ENCODE results near the gene ARMH1. TPM values are rescaled to one million over a fixed set of nuclear protein-coding genes. Genes with fewer than 3 reads are reported as not detected.
"Not testable (repeated sequence)": the region's sequence is repeated elsewhere in the genome, so short reads cannot be mapped to it uniquely, and the experiment has no call there.

ARMH1 gene
- total and polyA plus RNA-seq, 8 donors, result 0.42 to 10.7 (median 1.7) TPM

- H3K9me3 ChIP-seq, result no peaks in the 10 kb centered on the region
- no peak for FAIRE-seq
- no peaks in the 10 kb centered on the region for H3K36me3 ChIP-seq
- intact Hi-C loops (cut with DNase I), result no loop called here
- DNase-seq, result no peak
- no peaks in the 10 kb centered on the region for H3K27me3 ChIP-seq
- 89 to 98% methylated on average over 1 of the region's 1 CpG for WGBS, 2 donors
- no peak for ATAC-seq
- H3K4me1 ChIP-seq, result peaks cover 0 to 8% (median 5%) of the 10 kb centered on the region in 3 donors
- no peak overlapping the region for H3K27ac ChIP-seq
- TF ChIP-seq, protein P1, sequence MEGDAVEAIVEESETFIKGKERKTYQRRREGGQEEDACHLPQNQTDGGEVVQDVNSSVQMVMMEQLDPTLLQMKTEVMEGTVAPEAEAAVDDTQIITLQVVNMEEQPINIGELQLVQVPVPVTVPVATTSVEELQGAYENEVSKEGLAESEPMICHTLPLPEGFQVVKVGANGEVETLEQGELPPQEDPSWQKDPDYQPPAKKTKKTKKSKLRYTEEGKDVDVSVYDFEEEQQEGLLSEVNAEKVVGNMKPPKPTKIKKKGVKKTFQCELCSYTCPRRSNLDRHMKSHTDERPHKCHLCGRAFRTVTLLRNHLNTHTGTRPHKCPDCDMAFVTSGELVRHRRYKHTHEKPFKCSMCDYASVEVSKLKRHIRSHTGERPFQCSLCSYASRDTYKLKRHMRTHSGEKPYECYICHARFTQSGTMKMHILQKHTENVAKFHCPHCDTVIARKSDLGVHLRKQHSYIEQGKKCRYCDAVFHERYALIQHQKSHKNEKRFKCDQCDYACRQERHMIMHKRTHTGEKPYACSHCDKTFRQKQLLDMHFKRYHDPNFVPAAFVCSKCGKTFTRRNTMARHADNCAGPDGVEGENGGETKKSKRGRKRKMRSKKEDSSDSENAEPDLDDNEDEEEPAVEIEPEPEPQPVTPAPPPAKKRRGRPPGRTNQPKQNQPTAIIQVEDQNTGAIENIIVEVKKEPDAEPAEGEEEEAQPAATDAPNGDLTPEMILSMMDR (IDR thresholded peaks at IDR 0.05), result no peak
- H3K4me3 ChIP-seq, result no peak overlapping the region
Observed at GRCh38 chr1:44735992-44736391, 61.5 kb downstream of the ARMH1 start.

- peak overlapping the region; percentile 63 to 91 (median 76) for H3K27ac ChIP-seq
- H3K27me3 ChIP-seq; DNase-seq; H3K4me1 ChIP-seq; intact Hi-C loops (cut with DNase I); FAIRE-seq; H3K9me3 ChIP-seq; H3K36me3 ChIP-seq: not testable (repeated sequence)
- peak overlapping the region in 3 of 4 donors; percentile 26 to 53 (median 48) for H3K4me3 ChIP-seq
- WGBS, 2 donors, result 5 to 18% methylated on average over 1 of the region's 1 CpG
- peak in 1 of 4 donors; percentile 2 for ATAC-seq
Observed at GRCh38 chr1:44738953-44739306, 64.4 kb downstream of the ARMH1 start.

DNA sequence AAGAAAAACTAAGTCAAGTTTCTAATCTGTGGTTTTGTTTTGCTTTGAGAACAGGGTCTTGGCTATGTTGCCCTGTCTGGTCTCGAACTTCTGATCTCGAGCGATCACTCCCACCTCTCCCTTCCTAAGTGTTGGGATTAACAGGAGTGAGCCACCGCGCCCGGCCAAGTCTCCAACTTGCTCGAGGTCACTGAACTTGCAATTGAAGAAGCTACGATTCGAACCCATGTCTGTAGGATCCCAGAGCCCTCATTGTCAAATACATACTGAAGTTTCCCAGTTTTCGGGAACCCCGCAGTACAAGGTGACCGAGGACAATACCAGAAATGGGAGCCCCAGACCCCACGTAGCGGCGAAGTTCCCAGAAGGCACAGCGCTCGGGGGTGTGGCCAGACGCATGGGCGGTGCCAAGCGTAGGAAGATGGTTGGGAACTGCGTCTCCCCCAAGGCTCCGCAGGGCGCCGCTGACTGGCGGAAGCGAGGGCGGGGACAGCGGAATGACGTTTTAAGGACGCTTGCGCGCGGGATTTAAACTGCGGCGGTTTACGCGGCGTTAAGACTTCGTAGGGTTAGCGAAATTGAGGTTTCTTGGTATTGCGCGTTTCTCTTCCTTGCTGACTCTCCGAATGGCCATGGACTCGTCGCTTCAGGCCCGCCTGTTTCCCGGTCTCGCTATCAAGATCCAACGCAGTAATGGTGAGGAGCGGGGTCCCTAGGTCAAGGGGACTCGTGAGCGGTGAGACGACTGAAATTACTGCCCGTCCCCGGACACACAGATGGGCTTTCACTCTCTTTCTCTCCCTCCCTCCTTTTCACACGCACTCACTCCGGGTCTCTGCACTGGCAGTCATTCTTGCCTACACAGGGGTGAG, 65.0 kb downstream of the ARMH1 start, which contains the start of gene KIF2C:
Gene KIF2C, plus strand, starts transcription at position 531 of the 872 bp plus-strand sequence. Its CDS starts 96 bp downstream, at position 627.
- ATAC-seq, result peak; percentile 100
- TF ChIP-seq, protein P1 (IDR thresholded peaks at IDR 0.05), result no peak
- Histone ChIP-seq H3K27me3 (no peaks in the 10 kb centered on the region), H3K27ac (peak within 1 kb of the TSS; percentile 63 to 91 (median 76)), H3K9me3 (no peaks in the 10 kb centered on the region), H3K4me1 (peaks cover 0 to 8% (median 5%) of the 10 kb centered on the region in 3 donors), H3K4me3 (peak within 1 kb of the TSS; percentile 26 to 53 (median 38)), H3K36me3 (no peaks in the 10 kb centered on the region)
- peak; percentile 90 for FAIRE-seq
- WGBS, 2 donors, result 1% methylated on average over 56 to 57 of the region's 57 CpGs
- DNase-seq, result peak; percentile 95 to 98 (median 96)
- intact Hi-C loops (cut with DNase I), result no loop called here

- intact Hi-C loops (cut with DNase I), result no loop called here
- H3K27ac ChIP-seq, result no peak overlapping the region
- no peaks in the 10 kb centered on the region for H3K36me3 ChIP-seq
- TF ChIP-seq, protein P1 (IDR thresholded peaks at IDR 0.05), result no peak
- peak overlapping the region in 2 of 4 donors; percentile 48 to 53 for H3K4me3 ChIP-seq
- peaks cover 0 to 8% (median 5%) of the 10 kb centered on the region in 3 donors for H3K4me1 ChIP-seq
- DNase-seq (no peak), ATAC-seq (peak in 1 of 4 donors; percentile 5), FAIRE-seq (no peak)
- no peaks in the 10 kb centered on the region for H3K9me3 ChIP-seq
- H3K27me3 ChIP-seq, result no peaks in the 10 kb centered on the region
- 3 to 4% methylated on average over 14 of the region's 14 CpGs for WGBS, 2 donors
Observed at GRCh38 chr1:44740179-44740617, 65.7 kb downstream of the ARMH1 start.

DNA sequence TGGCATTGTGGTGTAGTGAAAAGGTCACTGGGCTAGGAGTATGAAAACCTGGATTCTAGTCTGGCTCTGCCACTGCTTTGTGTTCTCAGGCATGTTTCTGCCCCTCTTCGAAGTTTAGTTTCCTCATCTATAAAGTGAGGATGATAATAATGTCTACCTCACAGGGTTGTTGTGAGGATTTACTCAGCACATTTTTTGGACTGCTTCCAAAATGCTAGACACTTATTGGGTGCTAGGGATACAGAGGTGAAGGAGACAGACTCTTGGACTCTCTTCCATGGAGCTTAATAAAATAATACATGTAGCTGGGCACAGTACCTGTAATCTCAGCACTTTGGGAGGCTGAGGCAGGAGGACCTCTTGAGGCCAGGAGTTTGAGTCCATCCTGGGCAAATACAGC, 68.7 kb downstream of the ARMH1 start:
- Histone ChIP-seq H3K9me3 (no peaks in the 10 kb centered on the region), H3K36me3 (no peaks in the 10 kb centered on the region), H3K27me3 (no peaks in the 10 kb centered on the region), H3K27ac (no peak overlapping the region), H3K4me3 (no peak overlapping the region), H3K4me1 (peaks cover 0 to 8% (median 5%) of the 10 kb centered on the region in 3 donors)
- intact Hi-C loops (cut with DNase I), result no loop called here
- ATAC-seq (no peak), FAIRE-seq (no peak), DNase-seq (no peak)
- TF ChIP-seq, protein P1 (IDR thresholded peaks at IDR 0.05), result no peak
- 83 to 93% methylated on average over 1 of the region's 1 CpG for WGBS, 2 donors

Measured in pancreas (tissue), 10 donors.